ENCODE results near the gene NKAIN4.

The NKAIN4 gene

DNA sequence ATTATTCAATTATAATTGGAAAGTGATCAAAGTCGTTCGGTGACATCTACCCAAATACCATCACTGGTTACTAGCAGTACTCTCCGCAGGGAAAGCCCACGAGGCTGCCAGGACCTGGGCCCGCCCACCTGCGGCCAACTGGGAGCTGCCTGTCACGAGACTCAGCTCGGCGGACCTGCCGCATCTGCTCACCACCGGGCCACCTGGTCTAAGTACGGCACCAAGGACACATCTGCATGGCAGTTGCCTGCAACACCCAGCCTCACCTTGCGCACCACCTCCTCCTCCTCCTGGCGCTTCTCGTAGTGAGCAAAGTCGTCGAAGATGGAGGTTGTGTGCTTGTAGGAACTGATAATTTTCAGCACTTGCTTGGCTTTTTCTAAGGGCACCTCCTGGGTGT lies 52.2 kb downstream of the NKAIN4 start:
- no peak overlapping the region for H3K9ac ChIP-seq (ENCODE audit: insufficient read length)
- no peak for TF ChIP-seq EZH2 (IDR thresholded peaks at IDR 0.05)
- TF ChIP-seq POLR2AphosphoS5 (IDR thresholded peaks at IDR 0.05; ENCODE audit: borderline replicate concordance, low read depth, low read length), result no peak
- no peak for TF ChIP-seq FOXP2 (optimal IDR thresholded peaks at IDR 0.05; ENCODE audit: control extremely low read depth, extremely low read length, insufficient read depth)

GRCh38 chr20:63198606-63199005 lies 55.7 kb downstream of the NKAIN4 start:
- DNase-seq (ENCODE audit: low read depth, low spot score), result no peak
- Histone ChIP-seq H3K27ac (no peak overlapping the region), H3K9ac (ENCODE audit: insufficient read length) (no peak overlapping the region), H3K36me3 (ENCODE audit: insufficient read depth, low read length) (peaks cover 52% of the 10 kb centered on the region), H3K4me3 (no peak overlapping the region), H3K9me3 (ENCODE audit: low read depth, low read length) (no peaks in the 10 kb centered on the region)
- TF ChIP-seq FOXP2 (optimal IDR thresholded peaks at IDR 0.05; ENCODE audit: control extremely low read depth, extremely low read length, insufficient read depth) (no peak), EZH2 (IDR thresholded peaks at IDR 0.05) (no peak), POLR2AphosphoS5 (IDR thresholded peaks at IDR 0.05; ENCODE audit: borderline replicate concordance, low read depth, low read length) (no peak)

More for the DNA sequence above, 52.2 kb downstream of the NKAIN4 start:
- Histone ChIP-seq H3K4me3 (no peak overlapping the region), H3K9me3 (ENCODE audit: low read depth, low read length) (no peaks in the 10 kb centered on the region), H3K27ac (no peak overlapping the region), H3K36me3 (ENCODE audit: insufficient read depth, low read length) (peaks cover 62% of the 10 kb centered on the region)
- no peak for DNase-seq (ENCODE audit: low read depth, low spot score)

DNA sequence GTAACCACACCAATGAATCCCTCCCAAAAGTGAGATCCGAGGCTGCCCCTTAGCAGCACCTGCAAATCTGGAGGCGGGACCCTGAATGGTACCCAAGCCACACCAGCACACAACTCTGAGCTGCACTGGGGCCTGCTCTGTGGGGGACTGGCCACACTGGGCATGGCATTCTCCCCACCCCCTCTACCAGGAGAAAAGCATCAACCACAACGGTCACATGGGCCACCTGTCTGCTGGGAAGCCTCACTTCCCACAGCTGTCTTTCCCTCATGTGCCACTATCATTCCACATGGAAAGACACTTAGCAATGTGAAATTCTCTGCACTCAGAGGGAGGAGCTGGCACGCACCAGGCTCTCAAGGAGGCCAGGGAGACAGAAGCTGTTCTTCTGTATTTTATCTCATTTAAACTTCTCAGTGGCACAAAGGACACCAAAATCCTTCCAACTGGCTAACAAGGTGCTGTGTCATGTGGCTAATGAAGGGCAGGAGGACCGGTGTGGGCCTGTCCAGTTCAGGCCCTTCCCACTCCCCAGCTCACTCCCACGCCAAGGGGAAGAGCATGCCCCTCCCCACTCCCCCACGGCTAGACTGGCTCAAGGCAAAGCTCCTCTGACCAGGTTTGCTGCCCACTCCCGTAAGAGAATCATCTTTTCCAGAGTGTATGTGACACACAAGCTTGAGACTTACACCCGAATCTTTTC lies 57.3 kb downstream of the NKAIN4 start:
- Histone ChIP-seq H3K4me3 (no peak overlapping the region), H3K9ac (ENCODE audit: insufficient read length) (no peak overlapping the region), H3K27ac (no peak overlapping the region), H3K9me3 (ENCODE audit: low read depth, low read length) (no peaks in the 10 kb centered on the region), H3K36me3 (ENCODE audit: insufficient read depth, low read length) (peaks cover 35% of the 10 kb centered on the region)
- TF ChIP-seq FOXP2 (optimal IDR thresholded peaks at IDR 0.05; ENCODE audit: control extremely low read depth, extremely low read length, insufficient read depth), result no peak
- no peak for TF ChIP-seq EZH2 (IDR thresholded peaks at IDR 0.05)
- TF ChIP-seq POLR2AphosphoS5 (IDR thresholded peaks at IDR 0.05; ENCODE audit: borderline replicate concordance, low read depth, low read length), result no peak
- DNase-seq (ENCODE audit: low read depth, low spot score), result no peak

- Histone ChIP-seq H3K9ac (ENCODE audit: insufficient read length) (no peak overlapping the region), H3K36me3 (ENCODE audit: insufficient read depth, low read length) (peaks cover 23% of the 10 kb centered on the region), H3K27ac (no peak overlapping the region), H3K9me3 (ENCODE audit: low read depth, low read length) (no peaks in the 10 kb centered on the region), H3K4me3 (no peak overlapping the region)
- DNase-seq (ENCODE audit: low read depth, low spot score), result no peak
- TF ChIP-seq POLR2AphosphoS5 (IDR thresholded peaks at IDR 0.05; ENCODE audit: borderline replicate concordance, low read depth, low read length) (no peak), FOXP2 (optimal IDR thresholded peaks at IDR 0.05; ENCODE audit: control extremely low read depth, extremely low read length, insufficient read depth) (no peak), EZH2 (IDR thresholded peaks at IDR 0.05) (no peak)
These were observed 59.5 kb downstream of the NKAIN4 start for GRCh38 chr20:63194797-63195173.

- Histone ChIP-seq H3K36me3 (ENCODE audit: insufficient read depth, low read length) (peaks cover 23% of the 10 kb centered on the region), H3K9me3 (ENCODE audit: low read depth, low read length) (no peaks in the 10 kb centered on the region), H3K4me3 (no peak overlapping the region), H3K9ac (ENCODE audit: insufficient read length) (no peak overlapping the region), H3K27ac (no peak overlapping the region)
- DNase-seq (ENCODE audit: low read depth, low spot score), result no peak
- no peak for TF ChIP-seq POLR2AphosphoS5 (IDR thresholded peaks at IDR 0.05; ENCODE audit: borderline replicate concordance, low read depth, low read length)
- no peak for TF ChIP-seq FOXP2 (optimal IDR thresholded peaks at IDR 0.05; ENCODE audit: control extremely low read depth, extremely low read length, insufficient read depth)
- no peak for TF ChIP-seq EZH2 (IDR thresholded peaks at IDR 0.05)
These were observed 60.1 kb downstream of the NKAIN4 start for GRCh38 chr20:63194007-63194796.

DNA sequence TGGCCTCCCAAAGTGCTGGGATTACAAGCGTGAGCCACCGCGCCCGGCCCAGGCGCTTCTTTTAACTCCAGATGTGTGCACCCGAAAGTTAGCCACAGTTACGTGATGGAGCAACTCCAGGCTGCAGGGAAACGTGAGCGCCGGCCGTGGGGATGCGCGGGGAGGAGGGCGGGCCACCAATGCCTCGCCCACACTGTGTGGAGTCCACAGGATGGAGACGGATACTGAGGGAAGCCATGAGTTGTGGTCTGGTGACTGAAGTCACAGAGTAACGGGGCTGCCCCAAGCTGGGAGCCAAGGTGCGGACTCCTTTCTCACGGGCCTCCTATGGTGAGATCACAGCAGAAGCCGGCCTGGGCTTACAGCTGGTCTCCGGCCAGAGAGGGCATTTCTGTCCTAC lies 61.5 kb downstream of the NKAIN4 start:
- H3K9ac ChIP-seq (ENCODE audit: insufficient read length), result no peak overlapping the region
- no peak for TF ChIP-seq EZH2 (IDR thresholded peaks at IDR 0.05)
- TF ChIP-seq POLR2AphosphoS5 (IDR thresholded peaks at IDR 0.05; ENCODE audit: borderline replicate concordance, low read depth, low read length), result no peak
- TF ChIP-seq FOXP2 (optimal IDR thresholded peaks at IDR 0.05; ENCODE audit: control extremely low read depth, extremely low read length, insufficient read depth), result no peak
- DNase-seq (ENCODE audit: low read depth, low spot score), result no peak
- H3K9me3 ChIP-seq (ENCODE audit: low read depth, low read length), result no peaks in the 10 kb centered on the region
- no peak overlapping the region for H3K4me3 ChIP-seq
- peaks cover 23% of the 10 kb centered on the region for H3K36me3 ChIP-seq (ENCODE audit: insufficient read depth, low read length)
- H3K27ac ChIP-seq, result no peak overlapping the region

- H3K4me3 ChIP-seq, result no peak overlapping the region
- DNase-seq (ENCODE audit: low read depth, low spot score), result no peak
These were observed 62.9 kb downstream of the NKAIN4 start for GRCh38 chr20:63191400-63191799.

DNA sequence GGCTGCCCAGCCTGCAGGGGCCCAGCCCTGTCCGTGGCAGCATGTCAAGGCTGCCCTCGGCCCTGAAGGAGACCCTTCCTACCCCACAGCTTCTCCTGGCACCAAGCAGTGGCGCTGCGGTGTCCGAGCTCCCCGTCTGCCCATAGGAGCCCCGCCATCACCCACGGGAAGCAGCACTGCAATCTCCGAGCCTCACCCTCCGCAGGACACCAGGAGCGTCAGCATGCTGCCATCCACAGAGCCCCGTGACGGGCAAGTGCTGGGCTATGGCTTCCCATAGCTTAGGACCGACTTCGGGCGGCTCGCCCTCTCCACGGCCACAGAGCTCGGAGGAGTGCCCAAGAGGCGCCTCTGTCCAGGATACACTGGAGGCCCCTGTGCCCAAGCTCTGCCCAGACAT lies 63.4 kb downstream of the NKAIN4 start:
- no peak for DNase-seq (ENCODE audit: low read depth, low spot score)

More at GRCh38 chr20:63191400-63191799, 62.9 kb downstream of the NKAIN4 start:
- no peaks in the 10 kb centered on the region for H3K9me3 ChIP-seq (ENCODE audit: low read depth, low read length)
- no peak overlapping the region for H3K9ac ChIP-seq (ENCODE audit: insufficient read length)
- H3K27ac ChIP-seq, result no peak overlapping the region
- no peak for TF ChIP-seq POLR2AphosphoS5 (IDR thresholded peaks at IDR 0.05; ENCODE audit: borderline replicate concordance, low read depth, low read length)
- no peak for TF ChIP-seq EZH2 (IDR thresholded peaks at IDR 0.05)
- TF ChIP-seq FOXP2 (optimal IDR thresholded peaks at IDR 0.05; ENCODE audit: control extremely low read depth, extremely low read length, insufficient read depth), result no peak
- peaks cover 17% of the 10 kb centered on the region for H3K36me3 ChIP-seq (ENCODE audit: insufficient read depth, low read length)

More for the DNA sequence above, 63.4 kb downstream of the NKAIN4 start:
- Histone ChIP-seq H3K4me3 (no peak overlapping the region), H3K9ac (ENCODE audit: insufficient read length) (no peak overlapping the region), H3K9me3 (ENCODE audit: low read depth, low read length) (no peaks in the 10 kb centered on the region), H3K36me3 (ENCODE audit: insufficient read depth, low read length) (peaks cover 12% of the 10 kb centered on the region), H3K27ac (no peak overlapping the region)
- TF ChIP-seq POLR2AphosphoS5 (IDR thresholded peaks at IDR 0.05; ENCODE audit: borderline replicate concordance, low read depth, low read length) (no peak), EZH2 (IDR thresholded peaks at IDR 0.05) (no peak), FOXP2 (optimal IDR thresholded peaks at IDR 0.05; ENCODE audit: control extremely low read depth, extremely low read length, insufficient read depth) (no peak)
